Stimulated activated CD4-positive, alpha-beta T cell treated with anti-CD3 and anti-CD28 coated beads, Interleukin-1b, Interleukin-23, amount 100 ng/mL, for 1 hour (primary cell): ENCODE data around the gene ZNF417.
"Not testable (repeated sequence)": the region's sequence is repeated elsewhere in the genome, so short reads cannot be mapped to it uniquely, and the experiment has no call there.

Source experiments
- DNase-seq, 2 donors: peaks; one replicate each; pipeline ENCODE4 v3.0.0-alpha.2; 2020; ENCODE audit warnings: low read depth in 2 of 2

ZNF417 gene

GRCh38 chr19:57916168-57916995, at the start of gene ZNF417:
TSS of gene ZNF417 (minus strand) at chr19:57916592. CDS start at chr19:57916411, 181 bp downstream.
- peak; percentile 56 for DNase-seq

- no peak for DNase-seq
Observed at GRCh38 chr19:57964761-57965160, 48.4 kb upstream of the ZNF417 start.

- DNase-seq = no peak
Observed at GRCh38 chr19:57961785-57962184, 45.4 kb upstream of the ZNF417 start.

- no peak for DNase-seq
Observed at GRCh38 chr19:57954996-57955395, 38.6 kb upstream of the ZNF417 start.

- no peak for DNase-seq
Observed at GRCh38 chr19:57949702-57950101, 33.3 kb upstream of the ZNF417 start.

GRCh38 chr19:57949296-57949695, 32.9 kb upstream of the ZNF417 start:
- DNase-seq = no peak

- peak; percentile 67 to 81 for DNase-seq
Observed at GRCh38 chr19:57947419-57948134, 31.2 kb upstream of the ZNF417 start, which contains the start of gene ZNF256. TSS of gene ZNF256 (minus strand) at chr19:57947706. CDS start at chr19:57947474, 232 bp downstream.

GRCh38 chr19:57947088-57947418, 30.7 kb upstream of the ZNF417 start:
- no peak for DNase-seq

- DNase-seq = no peak
Observed at GRCh38 chr19:57946316-57946715, 29.9 kb upstream of the ZNF417 start.

- DNase-seq = no peak
Observed at GRCh38 chr19:57941593-57941992, 25.2 kb upstream of the ZNF417 start.

- DNase-seq = no peak
Observed at GRCh38 chr19:57935731-57936130, 19.3 kb upstream of the ZNF417 start.

GRCh38 chr19:57934820-57935665, 18.7 kb upstream of the ZNF417 start, which contains the start of gene ZNF418:
TSS of gene ZNF418 (minus strand) at chr19:57935402. CDS start at chr19:57933822, 1,580 bp downstream.
- no peak for DNase-seq

GRCh38 chr19:57927587-57927986, 11.2 kb upstream of the ZNF417 start:
- DNase-seq = no peak

- DNase-seq = no peak
Observed at GRCh38 chr19:57914531-57914930, 1.9 kb downstream of the ZNF417 start.

- no peak for DNase-seq
Observed at GRCh38 chr19:57907394-57907793, 9.0 kb downstream of the ZNF417 start.

GRCh38 chr19:57905258-57905657, 11.1 kb downstream of the ZNF417 start:
- no peak for DNase-seq

GRCh38 chr19:57903618-57904184, 12.7 kb downstream of the ZNF417 start:
- DNase-seq = no peak

GRCh38 chr19:57900311-57900710, 16.1 kb downstream of the ZNF417 start:
- DNase-seq = no peak

- not testable (repeated sequence) for DNase-seq
Observed at GRCh38 chr19:57890706-57891105, 25.7 kb downstream of the ZNF417 start.

- DNase-seq = peak; percentile 52 to 70
Observed at GRCh38 chr19:57888560-57889231, 27.7 kb downstream of the ZNF417 start, which contains the start of gene ZNF814. TSS of gene ZNF814 (minus strand) at chr19:57889037. CDS start at chr19:57888802, 235 bp downstream.

- no peak for DNase-seq
Observed at GRCh38 chr19:57888107-57888559, 28.3 kb downstream of the ZNF417 start.
